NCI-H2107 treated with DMSO at 0.1 percent for 48 hours (cell line): Measurements from ENCODE around the gene C1orf198.

Experiments used
- DNase-seq: peaks from one replicate; lab custom pipeline; 2025; ENCODE audit not compliant: unreplicated experiment; lab: John Stamatoyannopoulos, UW

The C1orf198 gene

GRCh38 chr1:230867903-230868735, at the start of gene C1orf198:
C1orf198 (minus strand) TSS chr1:230868521; CDS start chr1:230868512, 9 bp downstream.
- DNase-seq = no peak

- peak; percentile 55 for DNase-seq
Measured at GRCh38 chr1:230917284-230918135, 49.2 kb upstream of the C1orf198 start.

GRCh38 chr1:230916587-230917283, 48.4 kb upstream of the C1orf198 start:
- DNase-seq = no peak

GRCh38 chr1:230915078-230915477, 46.8 kb upstream of the C1orf198 start:
- DNase-seq = no peak

- no peak for DNase-seq
Measured at GRCh38 chr1:230913496-230913895, 45.2 kb upstream of the C1orf198 start.

GRCh38 chr1:230910755-230911117, 42.4 kb upstream of the C1orf198 start:
- no peak for DNase-seq

- DNase-seq = no peak
Measured at GRCh38 chr1:230909974-230910754, 41.8 kb upstream of the C1orf198 start.

GRCh38 chr1:230907472-230908205, 39.3 kb upstream of the C1orf198 start:
- no peak for DNase-seq

- DNase-seq = no peak
Measured at GRCh38 chr1:230906226-230906625, 37.9 kb upstream of the C1orf198 start.

- DNase-seq = no peak
Measured at GRCh38 chr1:230905733-230906132, 37.4 kb upstream of the C1orf198 start.

GRCh38 chr1:230902349-230902923, 34.1 kb upstream of the C1orf198 start:
- DNase-seq = no peak

- DNase-seq = no peak
Measured at GRCh38 chr1:230901671-230902070, 33.4 kb upstream of the C1orf198 start.

GRCh38 chr1:230900984-230901383, 32.7 kb upstream of the C1orf198 start:
- DNase-seq = no peak

- DNase-seq = no peak
Measured at GRCh38 chr1:230899841-230900251, 31.5 kb upstream of the C1orf198 start.

- no peak for DNase-seq
Measured at GRCh38 chr1:230898748-230899147, 30.4 kb upstream of the C1orf198 start.

GRCh38 chr1:230898144-230898543, 29.8 kb upstream of the C1orf198 start:
- no peak for DNase-seq

GRCh38 chr1:230896779-230897178, 28.5 kb upstream of the C1orf198 start:
- no peak for DNase-seq

- no peak for DNase-seq
Measured at GRCh38 chr1:230895452-230895851, 27.1 kb upstream of the C1orf198 start.

- no peak for DNase-seq
Measured at GRCh38 chr1:230894664-230895063, 26.3 kb upstream of the C1orf198 start.

- no peak for DNase-seq
Measured at GRCh38 chr1:230894032-230894431, 25.7 kb upstream of the C1orf198 start.
